K562 (cell line): ENCODE results near the gene CRYBB2. TPM values are rescaled to one million over a fixed set of nuclear protein-coding genes. Genes with fewer than 3 reads are reported as not detected.
A peak's percentile ranks its signal among the peaks of the same experiment; 100 is the strongest.

Source experiments
- BRCA1 ChIP-seq, 2 experiments: fragments of 450-650 bp in 1 of 2; sonication (generic) in 1 of 2; formaldehyde crosslinking in 1 of 2; IDR thresholded peaks; 2 replicates each; pipeline versions ENCODE4 v1.5.0 to v1.6.1; 2017 to 2020; ENCODE audit warnings: mild to moderate bottlenecking in 1 of 2, missing genetic modification reagents in 1 of 2
- COPS2 ChIP-seq: fragments of 450-650 bp; conservative IDR thresholded peaks from 2 replicates; pipeline ENCODE4 v1.6.1; 2016; ENCODE audit warnings: mild to moderate bottlenecking, moderate library complexity
- CTCFL ChIP-seq: IDR thresholded peaks from 2 replicates; pipeline ENCODE4 v1.6.1; 2011; ENCODE audit warnings: borderline replicate concordance, low read depth, mild to moderate bottlenecking, moderate library complexity, low read length; ENCODE audit not compliant: insufficient read depth, poor library complexity, severe bottlenecking
- DEAF1 ChIP-seq: fragments of 450-650 bp; formaldehyde crosslinking; IDR thresholded peaks from 2 replicates; pipeline ENCODE4 v1.4.0; 2020; ENCODE audit warnings: mild to moderate bottlenecking, moderate library complexity
- E4F1 ChIP-seq: fragments of 250-450 bp; sonication (Bioruptor Pico); IDR thresholded peaks from 2 replicates; pipeline ENCODE4 v1.5.0; 2021; ENCODE audit warnings: mild to moderate bottlenecking, borderline replicate concordance
- ELK3 ChIP-seq: fragments of 450-650 bp; formaldehyde crosslinking; IDR thresholded peaks from 2 replicates; pipeline ENCODE4 v1.4.0; 2020; ENCODE audit warnings: mild to moderate bottlenecking
- FOXA1 ChIP-seq: fragments of 450-650 bp; IDR thresholded peaks from 2 replicates; pipeline ENCODE4 v1.6.1; 2016; ENCODE audit warnings: mild to moderate bottlenecking, borderline replicate concordance
- GABPB2 ChIP-seq: fragments of 250-450 bp; sonication (Bioruptor Pico); conservative IDR thresholded peaks from 2 replicates; pipeline ENCODE4 v1.5.1; 2021; ENCODE audit warnings: mild to moderate bottlenecking
- KLF13 ChIP-seq: fragments of 450-650 bp; IDR thresholded peaks from 2 replicates; pipeline ENCODE4 v1.6.1; 2016; ENCODE audit warnings: missing genetic modification characterization, low read depth, mild to moderate bottlenecking, missing compliant biosample characterization, moderate library complexity, borderline replicate concordance
- MYNN ChIP-seq, 2 experiments: sonication (generic); formaldehyde crosslinking in 1 of 2; IDR thresholded peaks; 2 replicates each; pipeline versions ENCODE4 v1.5.0 to v1.6.1; 2016 to 2020; ENCODE audit warnings: antibody characterized with exemption in 1 of 2, missing genetic modification reagents in 1 of 2
- NBN ChIP-seq: fragments of 450-650 bp; IDR thresholded peaks from 2 replicates; pipeline ENCODE4 v1.6.1; 2016; ENCODE audit warnings: low read depth, mild to moderate bottlenecking
- POLR3G ChIP-seq: IDR thresholded peaks from 2 replicates; pipeline ENCODE4 v1.6.1; 2011; ENCODE audit not compliant: insufficient read length, insufficient replicate concordance; ENCODE audit errors: extremely low read depth
- SAFB2 ChIP-seq: fragments of 200-400 bp; formaldehyde crosslinking; IDR thresholded peaks from 2 replicates; pipeline ENCODE4 v1.6.1; 2018; ENCODE audit warnings: borderline replicate concordance, low read length, low read depth, moderate library complexity; ENCODE audit not compliant: severe bottlenecking
- SMAD3 ChIP-seq: fragments of 450-650 bp; formaldehyde crosslinking; conservative IDR thresholded peaks from 2 replicates; pipeline ENCODE4 v1.4.0; 2020; ENCODE audit warnings: mild to moderate bottlenecking
- SNRNP70 ChIP-seq: fragments of 200-400 bp; formaldehyde crosslinking; optimal IDR thresholded peaks from 2 replicates; pipeline ENCODE3; 2017; ENCODE audit warnings: low read depth, low read length
- ZHX1 ChIP-seq: fragments of 150-350 bp; conservative IDR thresholded peaks from 2 replicates; pipeline ENCODE4 v1.6.1; 2014; ENCODE audit warnings: low read length
- ZNF57 ChIP-seq: fragments of 450-650 bp; formaldehyde crosslinking; IDR thresholded peaks from 2 replicates; pipeline ENCODE4 v1.4.0; 2020; ENCODE audit warnings: mild to moderate bottlenecking, moderate library complexity
- polyA plus RNA-seq, 8 experiments: library from polyadenylated mRNA; depleted of rRNA in 4 of 8; stranded (reverse) in 5 of 8; unstranded in 3 of 8; fragments of >200 nt; fragmentation: Nextera tagmentation in 2 of 8; fragmentation: Illumina TruSeq in 1 of 8; extraction: Ambion mirVana in 2 of 8; extraction: Trizol in 1 of 8; gene quantifications; 2 replicates each; pipeline versions ENCODE4 v1.2.1 to v1.2.3, GENCODE V29; 2011 to 2014; ENCODE audit warnings: inconsistent platforms in 1 of 8, missing spikeins in 1 of 8
- total RNA-seq, 7 experiments: library from RNA; depleted of rRNA in 6 of 7; stranded (reverse); fragments of >200 nt in 6 of 7; fragmentation: Illumina TruSeq in 2 of 7; extraction: Trizol in 2 of 7; gene quantifications; 2 replicates each; pipeline versions ENCODE4 v1.2.1 to v1.2.3, GENCODE V29; 2011 to 2021; ENCODE audit warnings: low replicate concordance in 1 of 7

CRYBB2 gene
- total and polyA plus RNA-seq, 9 of the 15 experiments (the other 6 are each of a cell fraction or from before 2014, with no cell fraction given), result not detected

- TF ChIP-seq E4F1, result no peak
- TF ChIP-seq NBN, result no peak
- TF ChIP-seq POLR3G, result no peak
- TF ChIP-seq MYNN (IDR thresholded peaks at IDR 0.05), result no peak
- no peak for TF ChIP-seq MYNN (CRISPR knock-in tag; IDR thresholded peaks at IDR 0.05)
- no peak for TF ChIP-seq BRCA1 (IDR thresholded peaks at IDR 0.05)
- no peak for TF ChIP-seq BRCA1 (CRISPR knock-in tag; IDR thresholded peaks at IDR 0.05)
- TF ChIP-seq GABPB2, result no peak
- TF ChIP-seq ZNF57 (CRISPR knock-in tag), result no peak
- no peak for TF ChIP-seq SAFB2
- TF ChIP-seq CTCFL, result no peak
- no peak for TF ChIP-seq COPS2
- no peak for TF ChIP-seq SMAD3 (CRISPR knock-in tag)
- no peak for TF ChIP-seq FOXA1
- TF ChIP-seq DEAF1, result peak; percentile 52
- TF ChIP-seq ELK3 (CRISPR knock-in tag), result no peak
- TF ChIP-seq ZHX1, result no peak
- no peak for TF ChIP-seq KLF13 (tag)
- no peak for TF ChIP-seq SNRNP70
Measured at GRCh38 chr22:25235547-25236290, 16.3 kb downstream of the CRYBB2 start (continued).
